Natural killer cell (primary cell): ENCODE results near the gene COL27A1. TPM values are rescaled to one million over a fixed set of nuclear protein-coding genes. Genes with fewer than 3 reads are reported as not detected.

Source experiments
- ATAC-seq, 3 donors: fragments of 150-1000 bp in 2 of 3; fragments of 200-7000 bp in 1 of 3; cut with Tn5 transposase; 1 replicate in 1 of 3; 2 replicates in 2 of 3; pipeline ENCODE4 v1.10.0; 2021; ENCODE audit warnings: mild to moderate bottlenecking in 2 of 3, moderate library complexity in 2 of 3
- DNase-seq, 2 donors: peaks; one replicate each; pipeline versions ENCODE4 v3.0.0 to v3.0.0-alpha.2; 2013 to 2021; ENCODE audit warnings: mixed read lengths in 1 of 2
- H3K27ac ChIP-seq: one replicate; pipeline ENCODE4 v1.5.1; 2013; ENCODE audit warnings: mild to moderate bottlenecking, low read length
- H3K27me3 ChIP-seq: one replicate; pipeline ENCODE4 v1.6.1; 2013; ENCODE audit warnings: low read length; ENCODE audit not compliant: control insufficient read depth, insufficient read depth
- H3K36me3 ChIP-seq: one replicate; pipeline ENCODE4 v1.6.1; 2013; ENCODE audit warnings: low read length; ENCODE audit not compliant: control insufficient read depth, insufficient read depth
- H3K4me1 ChIP-seq: one replicate; pipeline ENCODE4 v1.6.1; 2013; ENCODE audit warnings: low read length; ENCODE audit not compliant: control insufficient read depth, insufficient read depth
- H3K4me3 ChIP-seq: one replicate; pipeline ENCODE4 v1.5.1; 2013; ENCODE audit warnings: low read length
- H3K9me3 ChIP-seq: one replicate; pipeline ENCODE4 v1.6.1; 2013; ENCODE audit warnings: low read length; ENCODE audit not compliant: control insufficient read depth, insufficient read depth
- H3K27ac Mint-ChIP-seq, 2 donors: one replicate each; pipeline ENCODE4 v1.8.0; 2022; ENCODE audit warnings: mild to moderate bottlenecking in 2 of 2, mixed read lengths in 2 of 2, moderate library complexity in 1 of 2
- H3K27me3 Mint-ChIP-seq, 2 donors: one replicate each; pipeline ENCODE4 v1.8.0; 2022; ENCODE audit warnings: low read depth in 2 of 2, mixed read lengths in 2 of 2
- H3K36me3 Mint-ChIP-seq: one replicate; pipeline ENCODE4 v1.8.0; 2022; ENCODE audit warnings: mixed read lengths
- H3K4me1 Mint-ChIP-seq, 2 donors: one replicate each; pipeline ENCODE4 v1.8.0; 2022; ENCODE audit warnings: mixed read lengths in 2 of 2
- H3K4me3 Mint-ChIP-seq: one replicate; pipeline ENCODE4 v1.8.0; 2022; ENCODE audit warnings: mild to moderate bottlenecking, moderate library complexity, mixed read lengths
- H3K9me3 Mint-ChIP-seq, 2 donors: one replicate each; pipeline ENCODE4 v1.8.0; 2022; ENCODE audit warnings: mixed read lengths in 2 of 2
- WGBS: methylation state at CpG from one replicate; pipeline ENCODE4 v1.1.7; 2013; ENCODE audit warnings: missing lambda C conversion rate; ENCODE audit not compliant: insufficient coverage; 5-methylcytosine and 5-hydroxymethylcytosine counted together
- intact Hi-C: fragments of 100-400 bp; cut with micrococcal nuclease; formaldehyde crosslinking; loops from one replicate; pipeline ENCODE4 v1.14.2; 2022
- total RNA-seq, 4 donors: library from RNA; stranded (reverse); fragments of 120-200 nt in 1 of 4; gene quantifications; one replicate each; pipeline versions ENCODE4 v1.2.3 to v1.2.4, GENCODE V29; 2013 to 2022
- TF ChIP-seq, protein P1 (sequence below): fragments of 200-600 bp; IDR thresholded peaks from one replicate; pipeline ENCODE4 v1.8.0; 2022; ENCODE audit warnings: antibody characterized with exemption

The COL27A1 gene
- total RNA-seq, 3 donors from 2014 or later (not counting 1 experiment from before 2014, with no cell fraction given) = not detected

DNA sequence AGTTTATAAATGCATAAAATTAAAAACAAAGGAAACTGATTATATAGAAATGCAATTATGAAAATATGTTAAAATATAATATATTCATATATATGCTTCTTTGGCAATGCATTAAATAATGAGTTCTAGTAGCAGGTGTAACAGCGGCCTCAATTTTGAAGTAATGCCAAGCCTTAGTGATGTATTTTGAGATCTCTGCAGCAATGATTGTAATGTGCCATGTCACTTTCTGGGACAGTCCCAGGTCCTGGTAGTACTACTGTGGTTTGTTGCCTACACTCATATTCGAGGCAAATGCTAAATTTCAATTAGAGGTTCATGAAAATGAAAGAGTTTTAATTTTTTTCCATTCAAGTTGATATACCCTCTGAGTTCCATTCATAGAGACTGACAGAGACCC, 91.7 kb downstream of the COL27A1 start:
- no peak for ATAC-seq
- Mint-ChIP-seq H3K4me1 (no peaks in the 10 kb centered on the region), H3K9me3 (no peaks in the 10 kb centered on the region), H3K4me3 (no peak overlapping the region), H3K27me3 (no peaks in the 10 kb centered on the region), H3K36me3 (no peaks in the 10 kb centered on the region), H3K27ac (no peak overlapping the region)
- no peak for DNase-seq
- Histone ChIP-seq H3K4me3 (no peak overlapping the region), H3K36me3 (no peaks in the 10 kb centered on the region), H3K27me3 (no peaks in the 10 kb centered on the region), H3K4me1 (no peaks in the 10 kb centered on the region), H3K9me3 (no peaks in the 10 kb centered on the region), H3K27ac (no peak overlapping the region)
- TF ChIP-seq, protein P1, sequence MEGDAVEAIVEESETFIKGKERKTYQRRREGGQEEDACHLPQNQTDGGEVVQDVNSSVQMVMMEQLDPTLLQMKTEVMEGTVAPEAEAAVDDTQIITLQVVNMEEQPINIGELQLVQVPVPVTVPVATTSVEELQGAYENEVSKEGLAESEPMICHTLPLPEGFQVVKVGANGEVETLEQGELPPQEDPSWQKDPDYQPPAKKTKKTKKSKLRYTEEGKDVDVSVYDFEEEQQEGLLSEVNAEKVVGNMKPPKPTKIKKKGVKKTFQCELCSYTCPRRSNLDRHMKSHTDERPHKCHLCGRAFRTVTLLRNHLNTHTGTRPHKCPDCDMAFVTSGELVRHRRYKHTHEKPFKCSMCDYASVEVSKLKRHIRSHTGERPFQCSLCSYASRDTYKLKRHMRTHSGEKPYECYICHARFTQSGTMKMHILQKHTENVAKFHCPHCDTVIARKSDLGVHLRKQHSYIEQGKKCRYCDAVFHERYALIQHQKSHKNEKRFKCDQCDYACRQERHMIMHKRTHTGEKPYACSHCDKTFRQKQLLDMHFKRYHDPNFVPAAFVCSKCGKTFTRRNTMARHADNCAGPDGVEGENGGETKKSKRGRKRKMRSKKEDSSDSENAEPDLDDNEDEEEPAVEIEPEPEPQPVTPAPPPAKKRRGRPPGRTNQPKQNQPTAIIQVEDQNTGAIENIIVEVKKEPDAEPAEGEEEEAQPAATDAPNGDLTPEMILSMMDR = no peak
- intact Hi-C loops = no loop called here
- WGBS = 100% methylated on average over 1 of the region's 2 CpGs

GRCh38 chr9:114247491-114247890, 92.2 kb downstream of the COL27A1 start:
- 84% methylated on average over 5 of the region's 5 CpGs for WGBS
- ATAC-seq (no peak), DNase-seq (no peak)
- Histone ChIP-seq H3K4me3 (no peak overlapping the region), H3K27me3 (no peaks in the 10 kb centered on the region), H3K4me1 (no peaks in the 10 kb centered on the region), H3K27ac (no peak overlapping the region), H3K36me3 (no peaks in the 10 kb centered on the region), H3K9me3 (no peaks in the 10 kb centered on the region)
- TF ChIP-seq, protein P1 = no peak
- no peak overlapping the region for H3K4me3 Mint-ChIP-seq
- no peaks in the 10 kb centered on the region for H3K9me3 Mint-ChIP-seq
- H3K36me3 Mint-ChIP-seq = no peaks in the 10 kb centered on the region
- intact Hi-C loops = no loop called here
- no peak overlapping the region for H3K27ac Mint-ChIP-seq
- no peaks in the 10 kb centered on the region for H3K4me1 Mint-ChIP-seq
- no peaks in the 10 kb centered on the region for H3K27me3 Mint-ChIP-seq

DNA sequence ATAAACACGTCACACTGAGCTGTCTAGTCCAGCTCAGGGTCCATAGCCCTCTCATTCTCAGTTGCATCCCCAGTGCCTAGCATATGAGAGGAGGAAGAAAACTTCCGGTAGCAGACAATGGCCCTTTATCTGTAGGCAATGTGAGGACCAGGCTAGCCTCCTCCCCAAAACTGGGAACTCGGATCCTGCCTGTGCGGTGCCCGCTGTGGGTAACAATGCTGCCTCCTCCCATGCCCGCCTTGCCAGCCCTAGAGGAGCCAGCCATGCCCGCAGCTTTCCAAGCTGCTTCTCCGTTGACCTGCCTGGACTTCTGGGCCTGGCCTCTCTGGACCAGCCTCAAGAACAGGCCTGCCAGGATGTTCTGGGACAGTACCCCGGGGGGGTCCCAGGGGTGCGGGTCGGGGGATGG, 93.0 kb downstream of the COL27A1 start:
- ATAC-seq = no peak
- H3K4me3 Mint-ChIP-seq = no peak overlapping the region
- H3K4me1 Mint-ChIP-seq = no peaks in the 10 kb centered on the region
- H3K9me3 Mint-ChIP-seq = no peaks in the 10 kb centered on the region
- WGBS = 92% methylated on average over 11 of the region's 11 CpGs
- peaks cover 0 to 3% of the 10 kb centered on the region in 2 donors for H3K27me3 Mint-ChIP-seq
- no peak overlapping the region for H3K27ac Mint-ChIP-seq
- H3K9me3 ChIP-seq = no peaks in the 10 kb centered on the region
- H3K4me3 ChIP-seq = no peak overlapping the region
- no peaks in the 10 kb centered on the region for H3K36me3 Mint-ChIP-seq
- H3K36me3 ChIP-seq = no peaks in the 10 kb centered on the region
- intact Hi-C loops = no loop called here
- no peaks in the 10 kb centered on the region for H3K4me1 ChIP-seq
- no peak overlapping the region for H3K27ac ChIP-seq
- no peak for DNase-seq
- TF ChIP-seq, protein P1 = no peak
- H3K27me3 ChIP-seq = no peaks in the 10 kb centered on the region

DNA sequence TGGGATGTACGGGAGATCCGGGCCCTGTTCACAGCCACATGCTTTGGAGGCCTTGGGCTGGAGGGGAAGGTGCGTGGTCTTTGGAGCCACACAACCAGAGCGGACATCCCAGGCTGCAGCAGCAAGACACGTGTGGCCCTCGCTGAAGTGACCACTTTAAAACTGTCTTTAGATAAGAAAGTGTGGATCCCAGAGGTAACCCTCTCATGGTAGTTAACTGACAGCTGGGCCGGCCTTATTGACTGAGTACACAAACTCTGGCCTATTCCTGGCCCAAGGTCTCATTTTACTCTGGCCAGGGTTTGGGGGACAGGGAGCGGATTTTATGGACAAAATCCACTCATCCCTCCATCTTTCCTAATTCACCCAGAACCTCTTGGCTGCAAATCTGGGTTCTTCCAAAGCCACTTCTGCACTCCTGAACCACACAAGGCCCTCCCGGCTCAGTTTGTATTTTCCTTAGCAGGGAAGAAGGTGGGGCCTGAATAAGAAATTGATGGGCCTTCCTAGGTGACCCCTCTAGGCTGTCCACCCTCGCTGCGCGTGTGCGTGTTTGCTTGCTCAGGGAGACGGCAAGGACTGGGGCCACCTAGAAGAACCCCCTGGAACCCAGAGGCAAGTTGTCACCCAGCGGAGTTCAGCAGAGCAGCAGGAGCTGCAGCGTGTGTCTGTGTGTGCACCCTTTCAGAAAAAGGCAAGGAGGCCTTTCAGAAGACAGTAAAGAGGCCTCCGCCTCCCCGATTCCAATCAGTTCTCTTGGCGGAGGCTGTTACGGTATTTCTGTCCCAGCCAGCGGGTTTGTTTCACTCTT, 94.3 kb downstream of the COL27A1 start:
- no peaks in the 10 kb centered on the region for H3K27me3 ChIP-seq
- Mint-ChIP-seq H3K27me3 (peaks cover 0 to 3% of the 10 kb centered on the region in 2 donors), H3K27ac (no peak overlapping the region), H3K4me1 (no peaks in the 10 kb centered on the region), H3K36me3 (no peaks in the 10 kb centered on the region), H3K4me3 (no peak overlapping the region), H3K9me3 (no peaks in the 10 kb centered on the region)
- ATAC-seq = no peak
- H3K36me3 ChIP-seq = no peaks in the 10 kb centered on the region
- no peak overlapping the region for H3K4me3 ChIP-seq
- no peaks in the 10 kb centered on the region for H3K9me3 ChIP-seq
- H3K27ac ChIP-seq = no peak overlapping the region
- intact Hi-C loops = no loop called here
- TF ChIP-seq, protein P1 = no peak
- WGBS = 92% methylated on average over 21 of the region's 21 CpGs
- H3K4me1 ChIP-seq = no peaks in the 10 kb centered on the region
- no peak for DNase-seq
